Breast epithelium (tissue), 3 donors: Measurements from ENCODE around the gene ATP2C1.

Experiments used
- CTCF ChIP-seq, 3 donors: fragments of 450-650 bp; IDR thresholded peaks; one replicate each; pipeline ENCODE4 v1.5.1; 2016 to 2017; ENCODE audit warnings: antibody characterized with exemption in 3 of 3, mild to moderate bottlenecking in 3 of 3, moderate library complexity in 3 of 3
- POLR2A ChIP-seq: fragments of 450-650 bp; IDR thresholded peaks from one replicate; pipeline ENCODE4 v1.6.1; 2016; ENCODE audit warnings: antibody characterized with exemption, mild to moderate bottlenecking, moderate library complexity
- POLR2AphosphoS5 ChIP-seq, 3 donors: sonication (generic); formaldehyde crosslinking; IDR thresholded peaks; one replicate each; pipeline ENCODE4 v1.6.1; 2017; ENCODE audit warnings: antibody characterized with exemption in 3 of 3

GRCh38 chr3:130844462-130844861, 49.4 kb upstream of the ATP2C1 start:
- no peak for TF ChIP-seq POLR2A
- no peak for TF ChIP-seq CTCF (IDR thresholded peaks at IDR 0.05)
- no peak for TF ChIP-seq POLR2AphosphoS5 (IDR thresholded peaks at IDR 0.05)
